Omental fat pad (tissue), 4 donors: Measurements from ENCODE around the gene PIGN. TPM values are rescaled to one million over a fixed set of nuclear protein-coding genes. Genes with fewer than 3 reads are reported as not detected.

ENCODE experiments used
- ATAC-seq: fragments of 150-250 bp; one replicate; pipeline ENCODE4 v1.9.1; 2016; ENCODE audit warnings: mild to moderate bottlenecking, moderate library complexity; ENCODE audit not compliant: low FRiP score
- DNase-seq: peaks from one replicate; pipeline ENCODE4 v3.0.0-alpha.2; 2019; ENCODE audit warnings: low spot score
- CTCF ChIP-seq, 3 donors: fragments of 450-650 bp; IDR thresholded peaks; one replicate each; pipeline ENCODE4 v1.5.1; 2016 to 2017; ENCODE audit warnings: antibody characterized with exemption in 3 of 3, mild to moderate bottlenecking in 3 of 3, moderate library complexity in 2 of 3
- total RNA-seq, 4 donors: library from RNA; depleted of rRNA; stranded (reverse); fragments of >200 nt; gene quantifications; one replicate each; pipeline ENCODE4 v1.1.0, GENCODE V29; 2016

Gene PIGN
- total RNA-seq, 4 donors from 2014 or later: 19.7 to 31.8 (median 24.8) TPM

GRCh38 chr18:62098960-62099359 is 87.9 kb downstream of the PIGN start:
- no peak for ATAC-seq
- TF ChIP-seq CTCF (IDR thresholded peaks at IDR 0.05): no peak
- no peak for DNase-seq

GRCh38 chr18:62097698-62098097 is 89.2 kb downstream of the PIGN start:
- DNase-seq (no peak), ATAC-seq (no peak)
- no peak for TF ChIP-seq CTCF (IDR thresholded peaks at IDR 0.05)

GRCh38 chr18:62091487-62092120 is 95.3 kb downstream of the PIGN start:
- ATAC-seq: no peak
- TF ChIP-seq CTCF (IDR thresholded peaks at IDR 0.05): no peak

GRCh38 chr18:62089174-62089573 is 97.7 kb downstream of the PIGN start:
- ATAC-seq: no peak
- TF ChIP-seq CTCF (IDR thresholded peaks at IDR 0.05): no peak

More at GRCh38 chr18:62091487-62092120, 95.3 kb downstream of the PIGN start:
- no peak for DNase-seq

GRCh38 chr18:62088156-62088555 is 98.7 kb downstream of the PIGN start:
- ATAC-seq (no peak), DNase-seq (no peak)
- no peak for TF ChIP-seq CTCF (IDR thresholded peaks at IDR 0.05)

More at GRCh38 chr18:62089174-62089573, 97.7 kb downstream of the PIGN start:
- no peak for DNase-seq

- no peak for DNase-seq
- no peak for TF ChIP-seq CTCF (IDR thresholded peaks at IDR 0.05)
- ATAC-seq: no peak
Measured at GRCh38 chr18:62085756-62086155, 101.1 kb downstream of the PIGN start.

- TF ChIP-seq CTCF (IDR thresholded peaks at IDR 0.05): no peak
- ATAC-seq (no peak), DNase-seq (no peak)
Measured at GRCh38 chr18:62081761-62082294, 105.0 kb downstream of the PIGN start.
